OCI-LY3 (cell line): ENCODE measurements around the gene MTX1.
"Not testable (repeated sequence)": the region's sequence is repeated elsewhere in the genome, so short reads cannot be mapped to it uniquely, and the experiment has no call there.

Experiments
- CTCF ChIP-seq: fragments of 200-600, 300-600 bp; sonication (generic); IDR thresholded peaks from 2 replicates; pipeline ENCODE4 v1.5.1; 2014; ENCODE audit warnings: antibody characterized with exemption, low read length, low read depth
- EZH2phosphoT487 ChIP-seq: fragments of 200-600 bp; shearing (Covaris generic); IDR thresholded peaks from 2 replicates; pipeline ENCODE4 v1.6.1; 2018; ENCODE audit warnings: antibody characterized with exemption, mixed run types, low read depth

- TF ChIP-seq EZH2phosphoT487, CTCF: not testable (repeated sequence)
These were observed 11.9 kb downstream of the MTX1 start for GRCh38 chr1:155220211-155220965.
